NOMO-1 treated with DMSO at 0.1 percent for 48 hours (cell line): Measurements from ENCODE around the gene RUNDC3A.
"Not testable (repeated sequence)": the region's sequence is repeated elsewhere in the genome, so short reads cannot be mapped to it uniquely, and the experiment has no call there.

ENCODE experiments used
- DNase-seq: peaks from one replicate; lab custom pipeline; 2025; ENCODE audit not compliant: unreplicated experiment; lab: John Stamatoyannopoulos, UW

RUNDC3A gene

GRCh38 chr17:44358066-44358465 is 49.7 kb downstream of the RUNDC3A start:
- no peak for DNase-seq

- no peak for DNase-seq
Observed at GRCh38 chr17:44359006-44359405, 50.6 kb downstream of the RUNDC3A start.

GRCh38 chr17:44359458-44360143 is 51.2 kb downstream of the RUNDC3A start:
- no peak for DNase-seq

GRCh38 chr17:44360144-44360533 is 51.7 kb downstream of the RUNDC3A start:
- no peak for DNase-seq

- no peak for DNase-seq
Observed at GRCh38 chr17:44360826-44361225, 52.4 kb downstream of the RUNDC3A start.

GRCh38 chr17:44361292-44362260 is 53.2 kb downstream of the RUNDC3A start:
- DNase-seq = no peak

- DNase-seq = no peak
Observed at GRCh38 chr17:44362459-44362948, 54.1 kb downstream of the RUNDC3A start.

- DNase-seq = no peak
Observed at GRCh38 chr17:44362949-44363612, 54.7 kb downstream of the RUNDC3A start.

- peak; percentile 11 for DNase-seq
Observed at GRCh38 chr17:44363613-44364159, 55.3 kb downstream of the RUNDC3A start, which contains the start of gene FAM171A2. Gene FAM171A2, minus strand, starts transcription at chr17:44363853. Its CDS starts 139 bp downstream, at chr17:44363714.

GRCh38 chr17:44365051-44365450 is 56.6 kb downstream of the RUNDC3A start:
- DNase-seq = not testable (repeated sequence)

- DNase-seq = no peak
Observed at GRCh38 chr17:44367231-44367979, 59.0 kb downstream of the RUNDC3A start.
